GM12864 (cell line): ENCODE results near the gene HOXC12.

Source experiments
- DNase-seq: peaks from one replicate; pipeline ENCODE4 v3.0.0-alpha.2; 2011; ENCODE audit warnings: low read depth
- H3K4me3 ChIP-seq: 2 replicates; pipeline ENCODE4 v1.5.1; 2011; ENCODE audit warnings: mild to moderate bottlenecking, low read depth, low read length, control low read depth
- TF ChIP-seq, protein P1 (sequence below): IDR thresholded peaks from 2 replicates; pipeline ENCODE4 v1.5.1; 2011; ENCODE audit warnings: low read depth, mild to moderate bottlenecking, moderate library complexity, low read length, control low read depth, inconsistent platforms; ENCODE audit errors: missing control alignments

The HOXC12 gene

DNA sequence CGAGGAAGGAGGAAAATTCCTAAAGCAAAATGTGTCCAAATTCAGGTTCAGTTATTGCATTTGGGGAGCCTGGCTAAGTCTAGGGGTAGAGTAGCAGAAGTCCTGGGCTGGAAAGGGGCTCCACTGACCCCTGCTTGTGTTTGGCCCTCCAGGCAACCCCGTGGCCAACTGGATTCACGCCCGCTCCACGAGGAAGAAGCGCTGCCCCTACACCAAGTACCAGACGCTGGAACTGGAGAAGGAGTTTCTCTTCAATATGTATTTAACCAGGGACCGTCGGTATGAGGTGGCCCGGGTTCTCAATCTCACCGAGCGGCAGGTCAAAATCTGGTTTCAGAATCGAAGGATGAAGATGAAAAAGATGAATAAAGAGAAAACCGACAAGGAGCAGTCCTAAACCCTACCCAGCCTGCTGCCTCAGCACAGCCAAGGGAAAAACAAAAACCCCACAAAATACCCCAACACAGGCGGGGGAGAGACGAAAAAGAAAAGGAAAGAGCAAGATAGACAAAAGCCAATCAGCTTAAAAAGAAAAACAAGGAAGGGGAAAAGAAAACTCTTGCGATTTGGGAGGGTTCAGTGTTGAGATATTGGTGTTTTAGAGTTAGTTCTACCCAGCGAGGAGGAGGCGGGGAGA lies 47.7 kb downstream of the HOXC12 start:
- no peak for DNase-seq
- H3K4me3 ChIP-seq, result no peak overlapping the region

GRCh38 chr12:54002915-54003389 lies 48.2 kb downstream of the HOXC12 start:
- H3K4me3 ChIP-seq, result no peak overlapping the region

More for the DNA sequence above, 47.7 kb downstream of the HOXC12 start:
- TF ChIP-seq, protein P1, sequence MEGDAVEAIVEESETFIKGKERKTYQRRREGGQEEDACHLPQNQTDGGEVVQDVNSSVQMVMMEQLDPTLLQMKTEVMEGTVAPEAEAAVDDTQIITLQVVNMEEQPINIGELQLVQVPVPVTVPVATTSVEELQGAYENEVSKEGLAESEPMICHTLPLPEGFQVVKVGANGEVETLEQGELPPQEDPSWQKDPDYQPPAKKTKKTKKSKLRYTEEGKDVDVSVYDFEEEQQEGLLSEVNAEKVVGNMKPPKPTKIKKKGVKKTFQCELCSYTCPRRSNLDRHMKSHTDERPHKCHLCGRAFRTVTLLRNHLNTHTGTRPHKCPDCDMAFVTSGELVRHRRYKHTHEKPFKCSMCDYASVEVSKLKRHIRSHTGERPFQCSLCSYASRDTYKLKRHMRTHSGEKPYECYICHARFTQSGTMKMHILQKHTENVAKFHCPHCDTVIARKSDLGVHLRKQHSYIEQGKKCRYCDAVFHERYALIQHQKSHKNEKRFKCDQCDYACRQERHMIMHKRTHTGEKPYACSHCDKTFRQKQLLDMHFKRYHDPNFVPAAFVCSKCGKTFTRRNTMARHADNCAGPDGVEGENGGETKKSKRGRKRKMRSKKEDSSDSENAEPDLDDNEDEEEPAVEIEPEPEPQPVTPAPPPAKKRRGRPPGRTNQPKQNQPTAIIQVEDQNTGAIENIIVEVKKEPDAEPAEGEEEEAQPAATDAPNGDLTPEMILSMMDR, result no peak

GRCh38 chr12:54003625-54004024 lies 48.9 kb downstream of the HOXC12 start:
- no peak overlapping the region for H3K4me3 ChIP-seq
- DNase-seq, result no peak
- TF ChIP-seq, protein P1, result no peak

More at GRCh38 chr12:54002915-54003389, 48.2 kb downstream of the HOXC12 start:
- DNase-seq, result no peak
- TF ChIP-seq, protein P1, result no peak

DNA sequence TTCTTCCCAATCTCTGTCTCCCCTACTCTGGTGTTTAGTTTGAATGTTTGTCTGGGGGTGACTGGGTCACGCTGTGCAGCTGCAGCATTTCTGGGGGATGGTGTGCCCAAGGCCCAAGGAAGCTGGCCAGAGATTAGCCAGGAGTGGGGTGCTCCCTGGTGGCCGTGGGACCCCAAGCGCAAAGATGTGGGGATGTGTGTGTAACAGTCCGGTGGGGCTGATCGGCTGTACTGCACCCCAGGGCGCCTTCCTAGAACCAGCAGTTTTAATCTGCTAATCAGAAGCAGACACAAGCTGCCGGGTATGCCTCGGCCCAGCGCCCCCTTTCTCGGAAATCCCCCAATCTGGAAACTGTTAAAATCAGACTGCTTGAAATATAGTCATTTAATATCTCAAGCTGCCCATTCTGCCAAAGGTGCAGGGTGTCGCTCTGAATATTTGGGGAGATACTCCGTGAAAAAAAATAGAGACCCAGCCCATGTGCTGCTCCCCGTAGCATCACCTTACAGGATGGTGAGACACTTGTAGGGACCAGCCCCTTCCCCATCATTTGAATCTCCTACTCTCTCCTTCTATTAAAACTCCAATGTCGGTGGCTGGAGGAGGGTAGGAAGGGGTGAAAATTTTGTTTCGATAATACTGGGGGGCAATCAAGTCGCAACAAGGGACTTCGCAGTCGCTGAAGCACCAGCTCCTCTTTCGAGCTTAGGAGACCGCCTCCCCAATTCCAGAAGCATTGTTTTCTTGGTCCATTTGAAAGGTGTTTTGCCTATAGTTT lies 49.5 kb downstream of the HOXC12 start:
- TF ChIP-seq, protein P1, result peak; percentile 11
- DNase-seq, result no peak
- no peak overlapping the region for H3K4me3 ChIP-seq

- no peak for DNase-seq
- TF ChIP-seq, protein P1, result no peak
- H3K4me3 ChIP-seq, result no peak overlapping the region
Measured at GRCh38 chr12:54004841-54005530, 50.3 kb downstream of the HOXC12 start.

DNA sequence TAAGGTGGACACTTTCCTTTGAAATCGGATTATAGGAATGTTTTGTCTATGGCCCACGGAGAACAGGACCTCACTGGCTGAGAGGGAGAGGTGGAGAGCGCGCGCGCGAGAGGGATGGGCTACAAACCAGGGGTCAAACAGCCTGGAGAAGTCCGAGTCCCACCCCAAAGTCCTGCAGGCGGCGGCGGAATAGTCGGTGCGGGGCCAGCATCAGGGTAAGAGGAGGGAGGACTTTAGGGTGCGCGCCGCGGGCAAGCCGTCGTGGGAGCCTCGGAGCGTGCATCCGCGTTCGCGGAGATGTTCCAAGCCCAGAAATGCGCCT lies 50.8 kb downstream of the HOXC12 start:
- DNase-seq, result no peak
- no peak overlapping the region for H3K4me3 ChIP-seq
- TF ChIP-seq, protein P1, result no peak
